CD4-positive, CD25-positive, alpha-beta regulatory T cell (primary cell): ENCODE results near the gene BBX. TPM values are rescaled to one million over a fixed set of nuclear protein-coding genes. Genes with fewer than 3 reads are reported as not detected.
"Not testable (repeated sequence)": the region's sequence is repeated elsewhere in the genome, so short reads cannot be mapped to it uniquely, and the experiment has no call there.

Experiments
- ATAC-seq, 2 donors: fragments of 150-1000 bp; cut with Tn5 transposase; one replicate each; pipeline ENCODE4 v1.10.0; 2021; ENCODE audit warnings: low read depth in 2 of 2, moderate number of reproducible peaks in 2 of 2, moderate library complexity in 1 of 2
- DNase-seq, 3 donors: peaks; one replicate each; pipeline versions ENCODE4 v3.0.0 to v3.0.0-alpha.2; 2012 to 2022; ENCODE audit warnings: mixed read lengths in 1 of 3
- H3K27ac ChIP-seq: one replicate; pipeline ENCODE4 v1.7.0; 2013; ENCODE audit warnings: mild to moderate bottlenecking, low read length; ENCODE audit not compliant: insufficient read depth, poor library complexity, severe bottlenecking
- H3K27me3 ChIP-seq: one replicate; pipeline ENCODE4 v1.7.0; 2013; ENCODE audit warnings: low read length; ENCODE audit not compliant: control insufficient read depth, insufficient read depth
- H3K36me3 ChIP-seq: one replicate; pipeline ENCODE4 v1.7.0; 2013; ENCODE audit warnings: mild to moderate bottlenecking, low read length, moderate library complexity; ENCODE audit not compliant: control insufficient read depth, insufficient read depth
- H3K4me1 ChIP-seq: 2 replicates; pipeline ENCODE4 v1.7.0; 2013; ENCODE audit warnings: mild to moderate bottlenecking, low read length; ENCODE audit not compliant: insufficient read depth, control insufficient read depth, poor library complexity, severe bottlenecking
- H3K4me3 ChIP-seq: one replicate; pipeline ENCODE4 v1.7.0; 2013; ENCODE audit warnings: low read depth, mild to moderate bottlenecking, low read length, moderate library complexity
- H3K9me3 ChIP-seq, 2 experiments: 1 replicate in 1 of 2; 2 replicates in 1 of 2; pipeline ENCODE4 v1.7.0; 2013; ENCODE audit warnings: low read length in 2 of 2, mild to moderate bottlenecking in 1 of 2, moderate library complexity in 1 of 2; ENCODE audit not compliant: control insufficient read depth in 2 of 2
- H3K27ac Mint-ChIP-seq, 3 donors: one replicate each; pipeline ENCODE4 v1.8.0; 2020 to 2022; ENCODE audit warnings: mild to moderate bottlenecking in 3 of 3, mixed read lengths in 3 of 3, moderate library complexity in 2 of 3
- H3K27me3 Mint-ChIP-seq: one replicate; pipeline ENCODE4 v1.8.0; 2022; ENCODE audit warnings: mild to moderate bottlenecking, mixed read lengths
- H3K36me3 Mint-ChIP-seq: one replicate; pipeline ENCODE4 v1.8.0; 2020; ENCODE audit warnings: mixed read lengths
- H3K4me1 Mint-ChIP-seq, 4 donors: one replicate each; pipeline ENCODE4 v1.8.0; 2020 to 2022; ENCODE audit warnings: mixed read lengths in 4 of 4, mild to moderate bottlenecking in 1 of 4
- H3K4me3 Mint-ChIP-seq, 4 donors: one replicate each; pipeline ENCODE4 v1.8.0; 2020 to 2022; ENCODE audit warnings: mild to moderate bottlenecking in 4 of 4, mixed read lengths in 4 of 4, moderate library complexity in 3 of 4
- H3K9me3 Mint-ChIP-seq, 7 donors: one replicate each; pipeline ENCODE4 v1.8.0; 2020 to 2022; ENCODE audit warnings: mixed read lengths in 7 of 7, mild to moderate bottlenecking in 3 of 7, moderate library complexity in 2 of 7
- polyA plus RNA-seq, 4 donors: library from polyadenylated mRNA; unstranded; fragments of 300-500 nt; fragmentation: Illumina TruSeq; gene quantifications; one replicate each; pipeline ENCODE4 v1.2.3, GENCODE V29; 2021
- total RNA-seq: library from RNA; stranded (reverse); gene quantifications from one replicate; pipeline ENCODE4 v1.2.3, GENCODE V29; 2022

BBX gene
- total and polyA plus RNA-seq, 5 donors from 2014 or later, result 62.1 to 96.2 (median 82.8) TPM

- ATAC-seq, result no peak
- peak overlapping the region in 1 of 3 donors; percentile 48 for H3K27ac Mint-ChIP-seq
Measured at GRCh38 chr3:107687056-107687581, 164.4 kb downstream of the BBX start.

GRCh38 chr3:107689355-107689754 lies 166.6 kb downstream of the BBX start:
- H3K27ac Mint-ChIP-seq, result no peak overlapping the region
- Histone ChIP-seq H3K27ac (no peak overlapping the region), H3K9me3 (no peaks in the 10 kb centered on the region), H3K27me3 (no peaks in the 10 kb centered on the region), H3K4me1 (peaks cover 9% of the 10 kb centered on the region), H3K4me3 (no peak overlapping the region), H3K36me3 (no peaks in the 10 kb centered on the region)
- ATAC-seq, result no peak
- H3K36me3 Mint-ChIP-seq, result no peaks in the 10 kb centered on the region
- H3K9me3 Mint-ChIP-seq, result peaks cover 0 to 1% (median 0%) of the 10 kb centered on the region in 7 donors
- DNase-seq, result no peak
- H3K4me1 Mint-ChIP-seq, result peaks cover 25 to 43% (median 30%) of the 10 kb centered on the region in 4 donors
- no peaks in the 10 kb centered on the region for H3K27me3 Mint-ChIP-seq
- H3K4me3 Mint-ChIP-seq, result no peak overlapping the region

More at GRCh38 chr3:107687056-107687581, 164.4 kb downstream of the BBX start:
- no peak overlapping the region for H3K4me3 ChIP-seq
- Mint-ChIP-seq H3K4me3 (no peak overlapping the region), H3K9me3 (peaks cover 0 to 1% (median 0%) of the 10 kb centered on the region in 7 donors), H3K27me3 (no peaks in the 10 kb centered on the region), H3K36me3 (no peaks in the 10 kb centered on the region), H3K4me1 (peaks cover 41 to 60% (median 45%) of the 10 kb centered on the region in 4 donors)
- peaks cover 20% of the 10 kb centered on the region for H3K4me1 ChIP-seq
- H3K27me3 ChIP-seq, result no peaks in the 10 kb centered on the region
- no peaks in the 10 kb centered on the region for H3K36me3 ChIP-seq
- no peak overlapping the region for H3K27ac ChIP-seq
- H3K9me3 ChIP-seq, result no peaks in the 10 kb centered on the region
- no peak for DNase-seq

GRCh38 chr3:107690522-107691138 lies 167.9 kb downstream of the BBX start:
- H3K27ac Mint-ChIP-seq, result no peak overlapping the region
- H3K4me3 ChIP-seq, result no peak overlapping the region
- no peaks in the 10 kb centered on the region for H3K36me3 ChIP-seq
- no peaks in the 10 kb centered on the region for H3K27me3 ChIP-seq
- no peaks in the 10 kb centered on the region for H3K9me3 ChIP-seq
- peaks cover 0 to 1% (median 0%) of the 10 kb centered on the region in 7 donors for H3K9me3 Mint-ChIP-seq
- H3K27me3 Mint-ChIP-seq, result no peaks in the 10 kb centered on the region
- DNase-seq, result peak in 2 of 3 donors; percentile 40 to 76
- H3K4me3 Mint-ChIP-seq, result no peak overlapping the region
- H3K36me3 Mint-ChIP-seq, result no peaks in the 10 kb centered on the region
- H3K4me1 Mint-ChIP-seq, result peaks cover 16 to 30% (median 20%) of the 10 kb centered on the region in 4 donors
- no peak overlapping the region for H3K27ac ChIP-seq
- ATAC-seq, result peak; percentile 62 to 67
- no peaks in the 10 kb centered on the region for H3K4me1 ChIP-seq

GRCh38 chr3:107691984-107692383 lies 169.2 kb downstream of the BBX start:
- not testable (repeated sequence) for H3K9me3 Mint-ChIP-seq, H3K27ac ChIP-seq, DNase-seq, H3K9me3 ChIP-seq, H3K27me3 Mint-ChIP-seq, H3K27me3 ChIP-seq, ATAC-seq, H3K4me3 Mint-ChIP-seq, H3K36me3 Mint-ChIP-seq, H3K27ac Mint-ChIP-seq, H3K36me3 ChIP-seq, H3K4me1 ChIP-seq, H3K4me3 ChIP-seq
- H3K4me1 Mint-ChIP-seq, result peaks cover 12 to 29% (median 15%) of the 10 kb centered on the region in 4 donors

- not testable (repeated sequence) for H3K9me3 ChIP-seq, H3K4me3 ChIP-seq, H3K36me3 ChIP-seq, H3K27me3 ChIP-seq, H3K9me3 Mint-ChIP-seq, H3K27me3 Mint-ChIP-seq, H3K27ac ChIP-seq, ATAC-seq, DNase-seq, H3K36me3 Mint-ChIP-seq, H3K4me1 ChIP-seq
- Mint-ChIP-seq H3K4me1 (peaks cover 11 to 37% (median 20%) of the 10 kb centered on the region in 4 donors), H3K27ac (peak overlapping the region in 1 of 3 donors; percentile 69), H3K4me3 (peak overlapping the region; percentile 64 to 84 (median 76))
Measured at GRCh38 chr3:107697348-107697747, 174.6 kb downstream of the BBX start.

GRCh38 chr3:107697855-107698254 lies 175.1 kb downstream of the BBX start:
- peak overlapping the region; percentile 41 for H3K4me3 ChIP-seq
- H3K9me3 ChIP-seq, H3K27me3 ChIP-seq, H3K36me3 ChIP-seq, H3K27me3 Mint-ChIP-seq, H3K27ac Mint-ChIP-seq, ATAC-seq, H3K9me3 Mint-ChIP-seq, H3K36me3 Mint-ChIP-seq, DNase-seq, H3K4me1 ChIP-seq, H3K27ac ChIP-seq: not testable (repeated sequence)
- peak overlapping the region; percentile 64 to 84 (median 76) for H3K4me3 Mint-ChIP-seq
- H3K4me1 Mint-ChIP-seq, result peaks cover 11 to 43% (median 23%) of the 10 kb centered on the region in 4 donors

- ATAC-seq, result no peak
- peak overlapping the region in 1 of 3 donors; percentile 1 for H3K27ac Mint-ChIP-seq
- Histone ChIP-seq H3K27me3 (no peaks in the 10 kb centered on the region), H3K4me1 (no peaks in the 10 kb centered on the region), H3K36me3 (no peaks in the 10 kb centered on the region), H3K9me3 (no peaks in the 10 kb centered on the region), H3K4me3 (no peak overlapping the region), H3K27ac (no peak overlapping the region)
- H3K36me3 Mint-ChIP-seq, result no peaks in the 10 kb centered on the region
- H3K4me1 Mint-ChIP-seq, result peaks cover 17 to 56% (median 27%) of the 10 kb centered on the region in 4 donors
- H3K4me3 Mint-ChIP-seq, result no peak overlapping the region
- H3K9me3 Mint-ChIP-seq, result peaks cover 0 to 1% (median 0%) of the 10 kb centered on the region in 7 donors
- no peak for DNase-seq
- no peaks in the 10 kb centered on the region for H3K27me3 Mint-ChIP-seq
Measured at GRCh38 chr3:107699682-107700081, 176.9 kb downstream of the BBX start.

GRCh38 chr3:107701299-107701698 lies 178.5 kb downstream of the BBX start:
- no peaks in the 10 kb centered on the region for H3K27me3 Mint-ChIP-seq
- Histone ChIP-seq H3K27ac (no peak overlapping the region), H3K9me3 (no peaks in the 10 kb centered on the region), H3K27me3 (no peaks in the 10 kb centered on the region), H3K4me3 (no peak overlapping the region), H3K36me3 (no peaks in the 10 kb centered on the region), H3K4me1 (no peaks in the 10 kb centered on the region)
- peaks cover 0 to 1% (median 0%) of the 10 kb centered on the region in 7 donors for H3K9me3 Mint-ChIP-seq
- H3K4me3 Mint-ChIP-seq, result no peak overlapping the region
- no peak for DNase-seq
- H3K4me1 Mint-ChIP-seq, result peaks cover 23 to 54% (median 33%) of the 10 kb centered on the region in 4 donors
- ATAC-seq, result no peak
- H3K36me3 Mint-ChIP-seq, result no peaks in the 10 kb centered on the region
- no peak overlapping the region for H3K27ac Mint-ChIP-seq
